Measurements from ENCODE around the gene GMDS. TPM values are rescaled to one million over a fixed set of nuclear protein-coding genes. Genes with fewer than 3 reads are reported as not detected.

Gene GMDS
- total RNA-seq, 1 experiment from 2014 or later = 27.6 TPM

DNA sequence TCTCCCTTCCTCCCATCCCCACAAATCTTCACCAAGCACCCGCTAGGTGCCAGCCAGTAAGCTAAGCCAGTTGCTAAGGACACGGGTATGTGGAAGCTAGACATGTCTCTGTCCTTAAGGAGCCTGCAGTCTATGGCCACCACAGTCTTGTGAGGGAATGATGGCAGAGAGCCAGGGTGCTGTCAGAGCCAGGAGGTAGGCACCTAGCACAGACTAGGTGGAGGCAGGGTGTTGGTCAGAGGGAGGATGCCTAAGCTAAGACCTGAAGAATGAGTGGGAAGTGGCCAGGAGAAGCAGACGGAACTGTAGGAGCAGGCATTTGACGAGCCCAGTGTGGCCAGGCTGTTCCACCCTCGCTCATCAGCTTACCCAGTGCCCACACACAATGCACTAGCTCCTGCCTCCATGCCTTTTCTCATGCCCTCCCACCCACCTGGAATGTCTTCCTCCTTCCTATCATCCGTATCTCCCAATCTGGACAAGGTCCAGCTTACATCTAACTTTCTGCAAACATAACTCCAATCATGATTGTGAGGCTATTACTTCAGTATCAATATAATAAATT lies 510.1 kb downstream of the GMDS start:
- H2BK120ac ChIP-seq (ENCODE audit: low read depth, low read length, poor library complexity, severe bottlenecking) = no peak overlapping the region
- no peak overlapping the region for H2AFZ ChIP-seq (ENCODE audit: low read length)
- H3K9ac ChIP-seq (ENCODE audit: extremely low read depth, insufficient read length, low read length) = no peak overlapping the region
- H3K18ac ChIP-seq (ENCODE audit: insufficient read length, low read depth, low read length) = no peak overlapping the region
- no peak for DNase-seq
- H3K4me1 Mint-ChIP-seq = no peaks in the 10 kb centered on the region; a peak in 1 of 4 replicates
- H3K4me1 ChIP-seq (ENCODE audit: insufficient read depth, low read length) = no peaks in the 10 kb centered on the region; the same call in 1 of the 2 replicates
- H3K4ac ChIP-seq (ENCODE audit: low read depth, low read length) = no peak overlapping the region
- no peaks in the 10 kb centered on the region for H3K79me1 ChIP-seq (ENCODE audit: insufficient read depth, low read depth, low read length, poor library complexity, severe bottlenecking)
- H3K23me2 ChIP-seq (ENCODE audit: insufficient read length, low read depth, low read length, poor library complexity, severe bottlenecking) = no peaks in the 10 kb centered on the region
- H4K20me1 ChIP-seq (ENCODE audit: control insufficient read depth, insufficient read depth, insufficient read length) = no peaks in the 10 kb centered on the region
- no peak overlapping the region for H3K4me2 ChIP-seq (ENCODE audit: insufficient read depth, insufficient read length, low read length)
- no peak overlapping the region for H3K27ac ChIP-seq (ENCODE audit: insufficient read length, low read depth, low read length)
- H3K36me3 Mint-ChIP-seq (ENCODE audit: insufficient read depth in 1 of 3, low read depth in 3 of 3) = no peaks in the 10 kb centered on the region; a peak in 1 of 7 replicates
- no peak overlapping the region; a peak in 1 of 7 replicates for H3K27ac Mint-ChIP-seq
- H2BK20ac ChIP-seq (ENCODE audit: low read depth, low read length, poor library complexity, severe bottlenecking) = no peak overlapping the region
- H3K27me3 Mint-ChIP-seq (ENCODE audit: low read depth) = no peaks in the 10 kb centered on the region
- TF ChIP-seq, protein P1, sequence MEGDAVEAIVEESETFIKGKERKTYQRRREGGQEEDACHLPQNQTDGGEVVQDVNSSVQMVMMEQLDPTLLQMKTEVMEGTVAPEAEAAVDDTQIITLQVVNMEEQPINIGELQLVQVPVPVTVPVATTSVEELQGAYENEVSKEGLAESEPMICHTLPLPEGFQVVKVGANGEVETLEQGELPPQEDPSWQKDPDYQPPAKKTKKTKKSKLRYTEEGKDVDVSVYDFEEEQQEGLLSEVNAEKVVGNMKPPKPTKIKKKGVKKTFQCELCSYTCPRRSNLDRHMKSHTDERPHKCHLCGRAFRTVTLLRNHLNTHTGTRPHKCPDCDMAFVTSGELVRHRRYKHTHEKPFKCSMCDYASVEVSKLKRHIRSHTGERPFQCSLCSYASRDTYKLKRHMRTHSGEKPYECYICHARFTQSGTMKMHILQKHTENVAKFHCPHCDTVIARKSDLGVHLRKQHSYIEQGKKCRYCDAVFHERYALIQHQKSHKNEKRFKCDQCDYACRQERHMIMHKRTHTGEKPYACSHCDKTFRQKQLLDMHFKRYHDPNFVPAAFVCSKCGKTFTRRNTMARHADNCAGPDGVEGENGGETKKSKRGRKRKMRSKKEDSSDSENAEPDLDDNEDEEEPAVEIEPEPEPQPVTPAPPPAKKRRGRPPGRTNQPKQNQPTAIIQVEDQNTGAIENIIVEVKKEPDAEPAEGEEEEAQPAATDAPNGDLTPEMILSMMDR (conservative IDR thresholded peaks at IDR 0.05) = no peak
- no peak overlapping the region for H2BK12ac ChIP-seq (ENCODE audit: insufficient read length, low read depth, low read length)
- no peak overlapping the region for H4K8ac ChIP-seq (replicated peaks; ENCODE audit: insufficient read length, low read depth, low read length)
- no peak overlapping the region for H3T11ph ChIP-seq (ENCODE audit: low read length)
- H3K23ac ChIP-seq (ENCODE audit: insufficient read length, low read depth, low read length) = no peak overlapping the region
- no peak overlapping the region for H2BK5ac ChIP-seq (ENCODE audit: insufficient read length, low read length)
- no peak overlapping the region for H4K5ac ChIP-seq (ENCODE audit: insufficient read length, low read depth, low read length)
- no peaks in the 10 kb centered on the region for H3K79me2 ChIP-seq (ENCODE audit: insufficient read depth, low read length)
- H3K9me3 ChIP-seq (ENCODE audit: control insufficient read depth, low read depth, low read length) = no peaks in the 10 kb centered on the region
- no peak overlapping the region for H3K14ac ChIP-seq (ENCODE audit: insufficient read depth, low read length)
- no peak overlapping the region for H3K4me3 Mint-ChIP-seq
- no peak overlapping the region for H4K91ac ChIP-seq (ENCODE audit: insufficient read length, low read depth, low read length)
- H3K56ac ChIP-seq (ENCODE audit: insufficient read length, low read depth, low read length) = no peak overlapping the region
- no peaks in the 10 kb centered on the region; a peak in 1 of 5 replicates for H3K9me3 Mint-ChIP-seq
- H3K27me3 ChIP-seq (ENCODE audit: insufficient read depth, low read length) = no peaks in the 10 kb centered on the region
- no CpG with 5 or more reads among the region's 6 CpGs for WGBS (ENCODE audit: extremely low coverage, insufficient read length, low lambda C conversion rate)
- H2BK15ac ChIP-seq (ENCODE audit: low read depth, low read length) = no peak overlapping the region
- no peak overlapping the region for H2AK5ac ChIP-seq (ENCODE audit: insufficient read length, low read length)
